A549 treated with AZD9567 at 1 μM for 4 hours (cell line): ENCODE measurements around the gene AIM2. TPM values are rescaled to one million over a fixed set of nuclear protein-coding genes. Genes with fewer than 3 reads are reported as not detected.

Experiments used
- total RNA-seq: library from RNA; stranded (reverse); fragments of 200-300 nt; extraction: Qiagen RNA extraction; gene quantifications from 5 replicates; pipeline ENCODE4 v1.2.3, GENCODE V29; 2022; ENCODE audit not compliant: insufficient read depth

AIM2 gene, protein sequence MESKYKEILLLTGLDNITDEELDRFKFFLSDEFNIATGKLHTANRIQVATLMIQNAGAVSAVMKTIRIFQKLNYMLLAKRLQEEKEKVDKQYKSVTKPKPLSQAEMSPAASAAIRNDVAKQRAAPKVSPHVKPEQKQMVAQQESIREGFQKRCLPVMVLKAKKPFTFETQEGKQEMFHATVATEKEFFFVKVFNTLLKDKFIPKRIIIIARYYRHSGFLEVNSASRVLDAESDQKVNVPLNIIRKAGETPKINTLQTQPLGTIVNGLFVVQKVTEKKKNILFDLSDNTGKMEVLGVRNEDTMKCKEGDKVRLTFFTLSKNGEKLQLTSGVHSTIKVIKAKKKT
- total RNA-seq: not detected in 5 replicates

DNA sequence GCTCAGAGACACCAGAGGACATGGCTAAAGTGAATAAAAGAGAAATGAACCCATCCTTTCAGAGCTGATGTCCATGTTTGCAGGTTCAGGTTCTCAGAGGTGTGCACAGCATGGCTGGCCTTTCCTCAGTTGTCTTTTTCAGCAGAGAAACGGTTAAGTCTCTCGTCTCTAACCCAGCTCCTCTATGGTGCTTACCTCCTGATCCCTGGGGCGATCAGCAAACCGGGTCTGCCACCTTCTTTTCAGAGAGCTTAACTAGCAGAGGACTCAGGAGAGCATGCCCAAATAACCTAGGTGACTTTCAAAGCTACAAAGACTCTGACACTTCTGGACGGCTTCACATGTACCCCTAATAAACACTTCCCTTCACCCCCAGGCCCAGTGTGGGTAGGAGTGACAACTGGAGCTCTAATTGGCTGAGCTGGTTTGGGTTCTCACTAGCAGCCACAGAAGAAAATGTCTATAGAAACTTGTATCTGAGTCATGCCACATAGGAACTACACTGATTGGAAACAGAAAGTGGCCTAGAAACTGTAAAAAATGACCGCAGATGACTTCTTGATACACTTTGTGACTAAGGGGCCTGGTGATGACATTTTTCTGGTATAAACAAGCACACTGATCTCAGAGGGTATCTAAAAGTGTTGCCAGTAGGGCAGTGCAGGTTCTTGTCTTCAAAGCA, at the start of gene AIM2:
Gene AIM2 (minus strand): TSS at position 329 of the 682 bp plus-strand sequence. CDS start 3,267 bp downstream, outside the sequence.

Other genes with a start within 250 kb of the AIM2 start
- not detected in 5 replicates for gene MNDA, start 245.4 kb downstream of the AIM2 start, total RNA-seq
- gene PYHIN1, start 145.2 kb downstream of the AIM2 start, total RNA-seq: not detected in 5 replicates
- 2.1 to 3.2 TPM (median 2.6 TPM) in 5 replicates for gene IFI16, start 66.9 kb downstream of the AIM2 start, total RNA-seq
- gene CADM3, start 94.8 kb upstream of the AIM2 start, total RNA-seq: 0.12 to 0.16 TPM (median 0.14 TPM) in 4 of 5 replicates, not detected in the other
- 0.08 TPM in 1 of 5 replicates, not detected in the others for gene ACKR1, start 128.1 kb upstream of the AIM2 start, total RNA-seq
- gene FCER1A, start 225.6 kb upstream of the AIM2 start, total RNA-seq: not detected in 5 replicates